Measurements from ENCODE around the gene ZNF684.
"Not testable (repeated sequence)": the region's sequence is repeated elsewhere in the genome, so short reads cannot be mapped to it uniquely, and the experiment has no call there.

Gene ZNF684

GRCh38 chr1:40556121-40556520 is 24.7 kb downstream of the ZNF684 start:
- no peak for DNase-seq (ENCODE audit: insufficient read length, low spot score)
- FAIRE-seq = no peak
- TF ChIP-seq, protein P1, sequence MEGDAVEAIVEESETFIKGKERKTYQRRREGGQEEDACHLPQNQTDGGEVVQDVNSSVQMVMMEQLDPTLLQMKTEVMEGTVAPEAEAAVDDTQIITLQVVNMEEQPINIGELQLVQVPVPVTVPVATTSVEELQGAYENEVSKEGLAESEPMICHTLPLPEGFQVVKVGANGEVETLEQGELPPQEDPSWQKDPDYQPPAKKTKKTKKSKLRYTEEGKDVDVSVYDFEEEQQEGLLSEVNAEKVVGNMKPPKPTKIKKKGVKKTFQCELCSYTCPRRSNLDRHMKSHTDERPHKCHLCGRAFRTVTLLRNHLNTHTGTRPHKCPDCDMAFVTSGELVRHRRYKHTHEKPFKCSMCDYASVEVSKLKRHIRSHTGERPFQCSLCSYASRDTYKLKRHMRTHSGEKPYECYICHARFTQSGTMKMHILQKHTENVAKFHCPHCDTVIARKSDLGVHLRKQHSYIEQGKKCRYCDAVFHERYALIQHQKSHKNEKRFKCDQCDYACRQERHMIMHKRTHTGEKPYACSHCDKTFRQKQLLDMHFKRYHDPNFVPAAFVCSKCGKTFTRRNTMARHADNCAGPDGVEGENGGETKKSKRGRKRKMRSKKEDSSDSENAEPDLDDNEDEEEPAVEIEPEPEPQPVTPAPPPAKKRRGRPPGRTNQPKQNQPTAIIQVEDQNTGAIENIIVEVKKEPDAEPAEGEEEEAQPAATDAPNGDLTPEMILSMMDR (IDR thresholded peaks at IDR 0.05; ENCODE audit: insufficient read depth, missing control alignments) = no peak

- not testable (repeated sequence) for FAIRE-seq; DNase-seq (ENCODE audit: insufficient read length, low spot score)
These were observed 26.8 kb downstream of the ZNF684 start for GRCh38 chr1:40558241-40558640.

GRCh38 chr1:40562185-40562584 is 30.7 kb downstream of the ZNF684 start:
- TF ChIP-seq, protein P1 (IDR thresholded peaks at IDR 0.05; ENCODE audit: insufficient read depth, missing control alignments) = no peak
- no peak for DNase-seq (ENCODE audit: insufficient read length, low spot score)
- FAIRE-seq = no peak

GRCh38 chr1:40563266-40563665 is 31.8 kb downstream of the ZNF684 start:
- TF ChIP-seq, protein P1 (IDR thresholded peaks at IDR 0.05; ENCODE audit: insufficient read depth, missing control alignments) = no peak
- FAIRE-seq (no peak), DNase-seq (ENCODE audit: insufficient read length, low spot score) (no peak)

DNA sequence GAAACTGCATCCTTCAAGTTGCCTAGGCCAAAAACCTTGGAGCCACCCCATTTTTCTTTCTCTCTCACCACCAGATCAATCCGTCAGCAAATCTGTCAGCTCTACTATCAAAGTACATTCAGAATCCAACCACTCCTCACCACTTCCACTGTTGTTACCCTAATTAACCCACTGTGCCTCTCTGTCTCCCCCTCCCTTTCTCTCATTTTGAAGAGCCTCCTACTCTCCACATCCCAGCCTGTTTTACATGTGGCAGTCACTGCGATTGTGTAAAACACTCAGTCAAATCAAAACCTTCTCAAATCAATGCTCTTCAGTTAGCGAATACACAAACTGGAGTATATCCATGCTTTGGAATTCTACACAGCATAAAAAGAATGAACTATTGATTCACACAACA is 33.1 kb downstream of the ZNF684 start:
- TF ChIP-seq, protein P1 (IDR thresholded peaks at IDR 0.05; ENCODE audit: insufficient read depth, missing control alignments) = no peak
- DNase-seq (ENCODE audit: insufficient read length, low spot score) (no peak), FAIRE-seq (no peak)

DNA sequence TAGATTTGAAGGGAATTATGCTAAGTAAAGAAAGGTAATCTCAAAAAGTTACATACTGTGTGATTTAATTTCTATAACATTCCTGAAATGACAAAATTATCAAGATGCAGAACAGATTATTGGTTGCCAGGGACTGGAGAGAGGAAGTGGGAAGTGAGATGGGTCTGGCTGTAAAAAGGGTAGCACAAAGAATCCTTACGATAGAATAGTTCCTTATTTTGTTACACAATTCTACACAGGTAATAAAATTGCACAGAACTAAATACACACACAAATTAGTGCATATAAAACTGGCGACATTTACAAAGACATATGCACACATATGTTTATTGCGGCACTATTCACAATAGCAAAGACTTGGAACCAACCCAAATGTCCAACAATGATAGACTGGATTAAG is 33.5 kb downstream of the ZNF684 start:
- TF ChIP-seq, protein P1 (IDR thresholded peaks at IDR 0.05; ENCODE audit: insufficient read depth, missing control alignments) = no peak
- no peak for FAIRE-seq
- no peak for DNase-seq (ENCODE audit: insufficient read length, low spot score)

- TF ChIP-seq, protein P1 (IDR thresholded peaks at IDR 0.05; ENCODE audit: insufficient read depth, missing control alignments) = no peak
- DNase-seq (ENCODE audit: insufficient read length, low spot score) (no peak), FAIRE-seq (no peak)
These were observed 36.4 kb downstream of the ZNF684 start for GRCh38 chr1:40567825-40568224.

- not testable (repeated sequence) for DNase-seq (ENCODE audit: insufficient read length, low spot score)
These were observed 43.4 kb downstream of the ZNF684 start for GRCh38 chr1:40574805-40575204.

More at GRCh38 chr1:40574805-40575204, 43.4 kb downstream of the ZNF684 start:
- FAIRE-seq = not testable (repeated sequence)
